ENCODE data around the gene SLC15A2.

GRCh38 chr3:121852256-121852655 is 41.9 kb upstream of the SLC15A2 start:
- TF ChIP-seq CTCF (IDR thresholded peaks at IDR 0.05) (no peak), POLR2A (IDR thresholded peaks at IDR 0.05) (no peak), POLR2AphosphoS5 (IDR thresholded peaks at IDR 0.05; ENCODE audit: insufficient read depth in 1 of 2, low read depth in 1 of 2) (no peak)

Data from vagina (tissue), 2 donors.